ENCODE measurements around the gene KIF1B. TPM values are rescaled to one million over a fixed set of nuclear protein-coding genes. Genes with fewer than 3 reads are reported as not detected.

The KIF1B gene
- total RNA-seq, 4 donors from 2014 or later, result 45.7 to 63.5 (median 52.1) TPM

GRCh38 chr1:10265900-10266299 lies 55.5 kb downstream of the KIF1B start:
- ATAC-seq (ENCODE audit: low FRiP score), result no peak
- no peak for TF ChIP-seq CTCF (IDR thresholded peaks at IDR 0.05)

GRCh38 chr1:10267319-10267718 lies 56.9 kb downstream of the KIF1B start:
- DNase-seq (ENCODE audit: low spot score) (no peak), ATAC-seq (ENCODE audit: low FRiP score) (no peak)
- no peak for TF ChIP-seq CTCF (IDR thresholded peaks at IDR 0.05)

More at GRCh38 chr1:10265900-10266299, 55.5 kb downstream of the KIF1B start:
- DNase-seq (ENCODE audit: low spot score), result no peak

- DNase-seq (ENCODE audit: low spot score) (no peak), ATAC-seq (ENCODE audit: low FRiP score) (no peak)
- no peak for TF ChIP-seq CTCF (IDR thresholded peaks at IDR 0.05)
Measured at GRCh38 chr1:10267921-10268320, 57.6 kb downstream of the KIF1B start.

- TF ChIP-seq CTCF (IDR thresholded peaks at IDR 0.05), result no peak
- ATAC-seq (ENCODE audit: low FRiP score) (no peak), DNase-seq (ENCODE audit: low spot score) (no peak)
Measured at GRCh38 chr1:10271090-10271489, 60.7 kb downstream of the KIF1B start.

- TF ChIP-seq CTCF (IDR thresholded peaks at IDR 0.05), result no peak
- ATAC-seq (ENCODE audit: low FRiP score) (no peak), DNase-seq (ENCODE audit: low spot score) (no peak)
Measured at GRCh38 chr1:10271869-10272268, 61.5 kb downstream of the KIF1B start.

GRCh38 chr1:10272274-10272673 lies 61.9 kb downstream of the KIF1B start:
- no peak for DNase-seq (ENCODE audit: low spot score)
- ATAC-seq (ENCODE audit: low FRiP score), result no peak
- no peak for TF ChIP-seq CTCF (IDR thresholded peaks at IDR 0.05)

- no peak for TF ChIP-seq CTCF (IDR thresholded peaks at IDR 0.05)
- ATAC-seq (ENCODE audit: low FRiP score) (no peak), DNase-seq (ENCODE audit: low spot score) (no peak)
Measured at GRCh38 chr1:10278880-10279279, 68.5 kb downstream of the KIF1B start.

Data from omental fat pad (tissue), 4 donors.